ENCODE measurements around the gene ECI1.
"Not testable (repeated sequence)": the region's sequence is repeated elsewhere in the genome, so short reads cannot be mapped to it uniquely, and the experiment has no call there.

ECI1 gene

DNA sequence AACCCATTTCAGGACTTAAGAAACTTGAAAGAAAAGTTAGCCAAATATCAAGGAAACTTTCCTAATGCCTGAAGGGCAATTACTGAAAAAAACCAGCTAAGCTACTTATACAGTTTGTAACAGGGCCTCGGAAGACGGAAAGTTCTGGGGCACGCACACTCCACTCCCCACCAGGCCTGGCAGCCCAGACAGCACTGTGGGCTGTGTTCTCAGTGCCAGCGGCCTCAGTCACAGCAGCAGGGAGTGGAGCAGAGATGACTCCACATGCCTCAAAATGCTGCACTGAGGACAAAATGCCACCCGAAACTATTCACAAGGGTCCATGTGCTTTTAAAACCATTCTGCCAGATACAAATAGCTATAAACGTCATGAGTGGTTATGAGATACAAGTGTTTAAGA is 6.3 kb upstream of the ECI1 start:
- no peak for DNase-seq

GRCh38 chr16:2256531-2257140 is 5.2 kb upstream of the ECI1 start:
- no peak for DNase-seq

- no peak for DNase-seq
Measured at GRCh38 chr16:2253293-2253692, 1.9 kb upstream of the ECI1 start.

GRCh38 chr16:2252806-2253148 is 1.4 kb upstream of the ECI1 start:
- DNase-seq = no peak

DNA sequence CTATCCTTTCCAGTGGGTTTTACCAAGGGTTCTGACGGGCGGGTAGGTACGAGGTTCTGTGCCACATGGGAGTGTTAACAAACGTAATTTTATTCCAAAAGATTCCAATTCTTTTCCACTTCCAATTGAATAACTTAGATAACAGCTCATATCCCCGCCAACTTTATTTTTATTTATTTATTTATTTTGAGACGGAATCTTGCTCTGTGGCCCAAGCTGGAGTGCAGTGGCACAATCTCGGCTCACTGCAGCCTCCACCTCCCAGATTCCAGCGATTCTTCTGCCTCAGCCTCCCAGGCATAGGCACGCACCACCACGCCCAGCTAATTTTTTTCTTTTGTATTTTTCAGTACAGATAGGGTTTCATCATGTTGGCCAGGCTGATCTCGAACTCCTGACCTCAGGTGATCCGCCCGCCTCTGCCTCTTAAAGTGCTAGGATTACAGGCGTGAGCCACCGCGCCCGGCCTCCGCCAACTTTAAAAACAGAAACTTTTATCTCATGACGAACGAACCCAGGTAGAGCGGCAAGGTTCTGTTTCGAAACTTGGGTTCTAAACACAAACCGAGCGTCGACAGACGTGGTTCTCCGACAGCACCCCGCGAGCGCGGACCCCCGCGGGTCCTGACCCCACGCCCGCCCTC is 613 bp downstream of the ECI1 start:
- DNase-seq = no peak

DNA sequence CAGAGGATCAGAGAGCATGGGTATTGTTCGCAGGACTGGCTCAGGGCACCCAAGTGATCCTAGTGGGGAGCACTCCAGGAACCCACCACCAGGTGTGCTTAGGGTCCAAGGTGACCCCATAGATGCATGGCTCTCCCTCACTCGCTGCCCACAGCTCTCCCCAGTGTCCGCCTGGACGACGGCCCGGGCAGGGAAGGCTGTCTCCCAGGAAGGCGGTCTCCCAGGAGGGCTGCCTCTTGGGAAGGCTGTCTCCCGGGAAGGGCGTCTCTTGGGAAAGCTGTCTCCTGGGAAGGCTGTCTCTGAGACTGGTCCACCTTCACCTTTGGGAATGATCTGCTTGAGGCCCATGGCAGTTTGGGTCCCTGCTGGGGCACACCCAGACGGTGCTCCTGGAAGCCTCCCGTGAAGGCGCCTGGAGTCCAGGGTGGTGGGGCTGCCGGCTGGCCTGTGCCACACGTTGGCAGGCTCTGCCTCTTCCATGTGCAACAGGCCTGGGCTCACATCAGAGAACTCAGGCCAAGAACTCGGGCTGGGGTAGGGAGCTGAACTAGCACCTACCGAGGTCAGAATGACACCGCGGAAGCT is 5.0 kb downstream of the ECI1 start:
- no peak for DNase-seq

GRCh38 chr16:2244926-2245795 is 6.2 kb downstream of the ECI1 start:
- DNase-seq = no peak

DNA sequence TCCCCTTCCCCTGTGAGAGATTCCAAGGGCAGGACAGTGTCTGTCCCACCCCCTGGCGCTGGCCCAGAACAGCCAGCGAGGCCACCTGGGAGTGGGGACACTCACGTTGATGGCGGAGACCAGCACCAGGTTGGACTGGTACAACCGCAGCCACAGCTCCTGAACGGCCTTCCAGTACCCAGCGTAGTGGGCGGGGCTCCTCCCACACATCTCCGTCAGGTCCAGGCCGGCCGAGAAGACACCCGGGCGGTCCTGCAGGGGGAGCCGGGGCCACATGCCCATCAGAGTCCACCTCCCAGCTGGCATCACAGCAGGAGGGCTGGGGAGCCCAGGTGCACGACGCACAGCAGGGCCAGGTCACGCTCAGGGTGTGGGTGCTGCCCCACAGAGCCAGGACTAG is 7.1 kb downstream of the ECI1 start:
- DNase-seq = no peak

DNA sequence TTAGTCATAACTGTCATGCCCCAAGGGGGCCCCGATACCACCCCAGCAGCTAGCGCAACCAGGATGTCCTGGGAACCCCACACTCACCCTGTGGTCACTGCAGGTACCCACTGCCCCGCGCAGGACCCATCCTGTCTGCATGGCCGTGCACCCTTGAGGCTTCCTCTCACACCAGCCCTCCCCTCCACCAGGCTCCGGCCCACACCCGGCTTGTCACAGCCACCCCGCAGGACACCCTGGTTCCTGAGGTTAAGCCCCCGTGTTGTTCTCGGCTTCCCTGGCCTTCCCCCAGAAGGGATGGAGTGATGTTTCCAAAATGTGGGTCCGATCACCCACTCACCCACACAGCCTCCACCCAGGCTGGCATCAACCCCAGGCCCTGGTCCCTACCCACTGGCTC is 7.6 kb downstream of the ECI1 start:
- DNase-seq = no peak

DNA sequence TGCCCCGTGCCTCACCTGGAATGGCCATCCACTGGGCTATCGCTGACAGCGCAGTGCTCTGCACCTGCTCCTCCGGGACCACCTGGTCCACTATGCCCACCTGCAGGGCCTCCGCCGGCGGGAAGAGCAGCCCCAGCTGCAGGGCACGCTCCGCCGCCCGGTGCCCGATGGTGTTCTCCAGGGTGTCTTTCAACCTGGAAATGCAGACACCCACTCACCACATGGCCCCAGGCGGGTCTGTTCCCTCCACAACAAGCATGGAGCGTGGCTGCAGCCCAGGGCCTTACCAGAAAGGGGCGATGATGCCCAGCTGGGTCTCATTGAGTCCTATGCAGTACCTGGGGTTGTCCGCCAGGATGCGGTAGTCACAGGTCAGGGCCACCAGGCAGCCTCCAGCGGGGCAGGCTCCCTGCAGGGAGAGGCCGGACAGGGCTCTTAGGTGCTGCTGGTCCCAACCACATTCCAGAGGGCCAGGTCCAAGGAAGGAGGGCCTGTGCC is 8.3 kb downstream of the ECI1 start:
- DNase-seq = no peak

GRCh38 chr16:2242598-2242997 is 8.8 kb downstream of the ECI1 start:
- DNase-seq = no peak

DNA sequence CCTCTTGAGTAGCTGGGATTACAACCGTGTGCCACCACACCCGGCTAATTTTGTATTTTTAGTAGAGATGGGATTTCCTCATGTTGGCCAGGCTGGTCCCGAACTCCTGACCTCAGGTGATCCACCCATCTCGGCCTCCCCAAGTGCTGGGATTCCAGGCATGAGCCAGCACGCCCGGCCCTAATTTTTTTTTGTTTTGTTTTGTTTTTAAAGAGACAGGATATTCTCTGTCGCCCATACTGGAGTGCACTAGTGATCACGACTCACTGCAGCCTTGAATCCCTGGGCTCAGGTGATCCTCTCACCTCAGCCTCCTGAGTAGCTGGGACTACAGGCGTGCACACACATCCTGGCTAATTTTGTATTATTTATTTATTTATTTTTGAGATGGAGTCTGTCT is 11.1 kb downstream of the ECI1 start:
- not testable (repeated sequence) for DNase-seq

DNA sequence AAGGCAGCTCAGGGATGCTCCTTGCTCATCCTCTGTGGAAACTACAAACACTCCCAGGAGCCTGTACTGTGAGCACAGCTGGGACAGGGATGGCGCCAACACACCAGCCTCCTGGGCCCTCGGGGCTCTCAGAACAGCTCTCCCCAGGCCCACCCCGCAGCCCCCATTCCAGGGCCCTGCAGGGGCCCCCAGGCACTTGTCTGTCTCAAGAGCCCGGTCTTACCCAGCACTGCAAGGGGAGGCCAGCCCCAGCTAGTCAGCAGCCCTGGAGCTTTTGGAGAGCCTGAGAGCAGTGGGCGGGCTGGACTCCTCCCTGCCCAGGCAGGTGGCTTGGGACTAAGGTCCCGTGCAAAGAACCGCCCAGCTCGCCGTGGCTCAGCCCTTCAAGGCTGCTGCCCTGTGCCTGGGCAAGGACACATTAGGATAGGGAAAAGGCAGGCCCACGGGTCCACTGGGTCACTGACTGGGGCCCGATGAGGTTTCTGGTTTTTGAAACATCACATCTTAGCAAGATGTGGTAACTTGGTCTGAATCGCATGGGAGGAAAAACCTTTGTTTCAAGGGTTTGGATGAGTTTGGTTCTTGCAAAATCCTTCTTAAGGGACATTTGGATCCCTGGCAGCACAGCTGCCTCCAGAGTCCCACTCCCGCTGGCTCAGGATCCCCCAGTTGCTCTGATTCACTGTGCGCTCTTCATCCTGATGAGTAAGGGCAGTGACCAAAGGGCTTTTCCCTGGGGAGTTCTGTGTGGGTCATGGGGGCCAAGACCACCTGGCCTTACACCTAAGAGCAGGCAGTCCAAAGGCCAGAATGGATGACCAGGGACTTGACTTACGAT is 12.3 kb downstream of the ECI1 start:
- DNase-seq = no peak

- no peak for DNase-seq
Measured at GRCh38 chr16:2238150-2238837, 13.1 kb downstream of the ECI1 start.

- peak; percentile 57 for DNase-seq
Measured at GRCh38 chr16:2237493-2238149, 13.8 kb downstream of the ECI1 start.

DNA sequence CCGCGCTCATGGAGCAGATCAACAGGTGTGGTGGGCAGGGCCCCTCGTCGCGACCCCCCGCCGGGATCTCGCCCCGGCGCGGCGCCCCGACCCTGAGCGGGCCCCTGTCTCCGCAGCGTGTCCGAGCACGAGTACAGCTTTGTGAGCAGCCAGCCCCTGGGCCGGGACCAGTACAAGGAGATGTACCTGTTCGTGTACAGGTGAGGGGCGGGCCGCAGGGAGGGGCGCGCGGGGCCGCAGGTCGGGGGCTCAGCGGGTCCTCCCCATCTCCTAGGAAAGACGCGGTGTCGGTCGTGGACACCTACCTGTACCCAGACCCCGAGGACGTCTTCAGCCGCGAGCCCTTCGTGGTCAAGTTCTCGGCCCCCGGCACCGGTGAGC is 14.3 kb downstream of the ECI1 start:
- DNase-seq = no peak

DNA sequence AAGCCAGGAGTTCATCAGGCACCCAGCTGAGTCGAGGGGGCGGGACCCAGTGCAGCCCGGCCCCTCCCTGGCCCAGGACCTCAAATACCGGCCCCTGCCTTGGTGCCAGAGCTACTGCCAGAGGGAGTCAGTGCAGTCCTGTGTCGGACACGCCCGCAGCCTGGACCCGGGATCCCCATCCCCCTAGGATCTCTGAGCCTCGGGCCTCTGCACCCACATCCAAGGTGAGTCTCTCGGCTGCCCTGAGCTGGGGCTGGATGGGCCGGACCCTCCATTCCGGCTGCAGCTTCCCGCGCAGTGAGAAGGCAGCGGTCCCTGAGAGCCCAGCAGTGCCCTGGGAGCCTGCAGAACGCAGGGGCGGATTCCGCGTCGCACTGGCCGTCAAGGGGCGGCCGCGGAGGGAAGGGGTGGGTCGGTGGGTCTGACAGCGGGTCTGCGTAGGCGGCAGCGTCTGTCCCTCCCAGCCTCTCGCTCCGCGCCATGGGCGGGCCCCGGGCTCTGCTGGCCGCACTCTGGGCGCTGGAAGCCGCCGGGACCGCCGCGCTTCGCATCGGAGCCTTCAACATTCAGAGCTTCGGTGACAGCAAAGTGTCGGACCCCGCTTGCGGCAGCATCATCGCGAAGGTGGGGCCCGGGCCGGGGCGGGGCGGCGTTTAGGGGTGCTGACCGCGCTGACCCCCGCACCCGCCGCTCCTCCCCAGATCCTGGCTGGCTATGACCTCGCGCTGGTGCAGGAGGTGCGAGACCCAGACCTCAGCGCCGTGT is 14.9 kb downstream of the ECI1 start, which contains the start of gene DNASE1L2:
Gene DNASE1L2, plus strand, starts transcription at position 108 of the 765 bp plus-strand sequence. Its CDS starts 373 bp downstream, at position 481.
- peak; percentile 64 for DNase-seq

DNA sequence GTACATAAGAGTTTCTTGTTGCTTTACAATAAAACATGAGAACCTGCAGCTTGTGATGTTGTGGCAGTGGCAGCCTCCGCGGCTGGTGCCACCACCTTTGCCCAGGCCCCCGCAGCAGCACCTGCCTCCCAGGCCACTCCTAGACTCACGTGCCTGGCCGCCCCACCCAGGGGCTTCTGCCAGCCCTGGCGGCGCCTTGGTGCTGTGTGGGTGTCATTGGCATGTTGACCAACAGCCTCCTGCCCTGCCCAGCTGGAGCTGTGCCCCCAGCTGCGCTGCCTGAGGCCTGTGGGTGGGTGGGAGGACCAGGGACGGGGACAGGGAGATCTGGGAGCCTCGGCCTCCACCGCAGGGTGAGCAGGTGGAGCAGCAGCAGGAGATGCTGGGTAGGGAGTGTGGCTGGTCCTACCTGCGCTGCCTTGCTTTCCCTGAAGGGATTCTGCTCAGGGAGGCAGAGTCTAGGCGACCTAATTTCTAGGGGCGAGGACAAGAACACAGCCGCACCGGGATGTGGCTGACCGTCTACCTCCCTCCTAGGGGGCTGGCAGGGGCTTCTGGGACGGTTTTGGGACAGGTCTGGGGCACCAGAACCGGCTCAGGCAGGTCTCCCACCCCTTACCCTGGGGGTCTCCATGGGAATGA is 15.6 kb downstream of the ECI1 start:
- DNase-seq = no peak

GRCh38 chr16:2235234-2235651 is 16.1 kb downstream of the ECI1 start:
- DNase-seq = no peak

DNA sequence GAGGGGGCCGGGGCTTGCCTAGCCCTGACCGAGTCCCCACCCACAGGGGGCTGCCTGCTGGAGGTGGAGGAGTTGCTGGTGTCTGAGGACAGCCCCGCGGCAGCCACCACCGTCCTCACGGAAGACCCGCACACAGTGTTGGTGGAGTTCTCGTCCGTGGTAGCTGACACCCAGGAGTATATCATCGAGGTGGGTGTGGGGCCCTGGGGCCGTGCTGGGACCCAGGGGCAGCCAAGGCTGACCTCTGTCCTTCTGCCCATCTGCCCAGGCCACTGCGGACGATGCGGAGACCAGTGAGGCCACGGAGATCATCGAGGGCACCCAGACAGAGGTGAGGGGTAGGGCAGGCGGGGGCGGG is 16.6 kb downstream of the ECI1 start:
- DNase-seq = no peak

Data from right kidney (tissue), 1 donor.